Measurements from ENCODE around the gene ROR2. TPM values are rescaled to one million over a fixed set of nuclear protein-coding genes. Genes with fewer than 3 reads are reported as not detected.

Gene ROR2
- total and polyA plus RNA-seq, 9 donors, result 2.1 to 9.4 (median 4.6) TPM

DNA sequence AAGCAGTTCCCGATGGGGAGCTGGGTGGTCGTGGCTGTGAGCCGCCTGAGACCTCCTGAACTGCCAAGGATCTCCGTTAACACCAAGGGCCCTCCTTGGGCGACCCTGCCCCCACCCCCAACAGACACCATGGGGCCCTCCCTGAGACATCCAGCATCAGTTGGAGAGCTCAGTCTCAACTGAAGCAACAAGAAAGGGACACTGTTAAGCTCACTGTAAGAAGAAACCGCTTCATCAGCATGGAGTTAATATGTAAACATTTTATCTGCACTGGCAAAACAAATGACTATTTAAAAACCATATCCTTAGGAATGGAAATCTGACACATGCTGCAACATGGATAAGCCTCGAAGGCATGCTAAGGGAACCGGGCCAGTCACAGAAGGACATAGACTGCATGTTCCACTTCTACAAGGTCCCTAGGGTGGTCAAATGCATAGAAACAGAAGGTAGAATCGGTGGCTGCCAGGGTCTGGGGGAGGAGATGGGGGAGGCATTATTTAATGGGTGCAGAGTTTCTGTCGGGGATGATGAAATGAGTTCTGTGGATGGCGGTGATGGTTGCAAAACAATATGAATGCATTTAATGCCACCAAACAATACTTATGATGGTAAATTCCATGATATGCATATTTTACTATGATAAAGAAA lies 47.4 kb downstream of the ROR2 start:
- Histone ChIP-seq H3K4me1 (ENCODE audit: control insufficient read depth, insufficient read depth, low read length) (peaks cover 44% of the 10 kb centered on the region), H3K36me3 (ENCODE audit: control insufficient read depth, insufficient read depth, low read length) (no peaks in the 10 kb centered on the region), H3K27me3 (ENCODE audit: control insufficient read depth, insufficient read depth, low read length) (peaks cover 3% of the 10 kb centered on the region), H3K27ac (ENCODE audit: low read length) (no peak overlapping the region), H3K4me3 (ENCODE audit: low read length) (no peak overlapping the region), H3K9me3 (replicated peaks; ENCODE audit: control insufficient read depth, low read depth, low read length) (no peaks in the 10 kb centered on the region)
- no peak for DNase-seq
- 21% methylated on average over 3 of the region's 11 CpGs for WGBS (ENCODE audit: insufficient coverage)

GRCh38 chr9:91900797-91901177 lies 49.2 kb downstream of the ROR2 start:
- DNase-seq, result peak; percentile 48
- H3K9me3 ChIP-seq (replicated peaks; ENCODE audit: control insufficient read depth, low read depth, low read length), result no peaks in the 10 kb centered on the region
- H3K27me3 ChIP-seq (ENCODE audit: control insufficient read depth, insufficient read depth, low read length), result no peaks in the 10 kb centered on the region
- H3K4me3 ChIP-seq (ENCODE audit: low read length), result no peak overlapping the region
- peak overlapping the region; percentile 14 for H3K27ac ChIP-seq (ENCODE audit: low read length)
- no peaks in the 10 kb centered on the region for H3K36me3 ChIP-seq (ENCODE audit: control insufficient read depth, insufficient read depth, low read length)
- H3K4me1 ChIP-seq (ENCODE audit: control insufficient read depth, insufficient read depth, low read length), result peaks cover 43% of the 10 kb centered on the region
- no CpG with 5 or more reads among the region's 3 CpGs for WGBS (ENCODE audit: insufficient coverage)

- no peak overlapping the region for H3K27ac ChIP-seq (ENCODE audit: low read length)
Observed at GRCh38 chr9:91900055-91900796, 49.8 kb downstream of the ROR2 start.

GRCh38 chr9:91899594-91899993 lies 50.4 kb downstream of the ROR2 start:
- DNase-seq, result no peak
- WGBS (ENCODE audit: insufficient coverage), result 75% methylated on average over 6 of the region's 9 CpGs
- Histone ChIP-seq H3K36me3 (ENCODE audit: control insufficient read depth, insufficient read depth, low read length) (no peaks in the 10 kb centered on the region), H3K9me3 (replicated peaks; ENCODE audit: control insufficient read depth, low read depth, low read length) (no peaks in the 10 kb centered on the region), H3K4me3 (ENCODE audit: low read length) (no peak overlapping the region), H3K4me1 (ENCODE audit: control insufficient read depth, insufficient read depth, low read length) (peaks cover 43% of the 10 kb centered on the region), H3K27ac (ENCODE audit: low read length) (no peak overlapping the region), H3K27me3 (ENCODE audit: control insufficient read depth, insufficient read depth, low read length) (no peaks in the 10 kb centered on the region)

More at GRCh38 chr9:91900055-91900796, 49.8 kb downstream of the ROR2 start:
- Histone ChIP-seq H3K27me3 (ENCODE audit: control insufficient read depth, insufficient read depth, low read length) (no peaks in the 10 kb centered on the region), H3K4me3 (ENCODE audit: low read length) (no peak overlapping the region), H3K4me1 (ENCODE audit: control insufficient read depth, insufficient read depth, low read length) (peaks cover 43% of the 10 kb centered on the region), H3K9me3 (replicated peaks; ENCODE audit: control insufficient read depth, low read depth, low read length) (no peaks in the 10 kb centered on the region), H3K36me3 (ENCODE audit: control insufficient read depth, insufficient read depth, low read length) (no peaks in the 10 kb centered on the region)
- DNase-seq, result peak; percentile 62
- 11% methylated on average over 29 of the region's 32 CpGs for WGBS (ENCODE audit: insufficient coverage)

DNA sequence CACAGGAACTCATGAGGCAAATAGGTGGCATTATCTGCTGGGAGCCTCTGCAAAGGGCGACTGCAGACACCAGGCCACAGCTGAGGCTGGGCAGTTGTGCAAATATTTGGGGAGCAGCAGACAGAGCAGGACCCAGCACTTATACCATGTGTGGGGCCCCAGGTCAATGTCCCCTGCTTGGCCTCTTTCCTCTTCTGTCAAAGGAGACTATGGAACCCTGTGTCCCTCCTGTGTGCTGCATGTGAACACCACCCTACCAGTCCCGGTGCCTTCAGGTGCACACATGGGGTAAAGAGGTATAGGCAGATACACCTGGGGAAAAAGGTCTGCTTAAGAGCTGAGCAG lies 50.8 kb downstream of the ROR2 start:
- peaks cover 40% of the 10 kb centered on the region for H3K4me1 ChIP-seq (ENCODE audit: control insufficient read depth, insufficient read depth, low read length)
- DNase-seq, result no peak
- H3K9me3 ChIP-seq (replicated peaks; ENCODE audit: control insufficient read depth, low read depth, low read length), result no peaks in the 10 kb centered on the region
- no peak overlapping the region for H3K27ac ChIP-seq (ENCODE audit: low read length)
- H3K4me3 ChIP-seq (ENCODE audit: low read length), result no peak overlapping the region
- no peaks in the 10 kb centered on the region for H3K36me3 ChIP-seq (ENCODE audit: control insufficient read depth, insufficient read depth, low read length)
- WGBS (ENCODE audit: insufficient coverage), result 73% methylated on average over 2 of the region's 2 CpGs
- no peaks in the 10 kb centered on the region for H3K27me3 ChIP-seq (ENCODE audit: control insufficient read depth, insufficient read depth, low read length)

DNA sequence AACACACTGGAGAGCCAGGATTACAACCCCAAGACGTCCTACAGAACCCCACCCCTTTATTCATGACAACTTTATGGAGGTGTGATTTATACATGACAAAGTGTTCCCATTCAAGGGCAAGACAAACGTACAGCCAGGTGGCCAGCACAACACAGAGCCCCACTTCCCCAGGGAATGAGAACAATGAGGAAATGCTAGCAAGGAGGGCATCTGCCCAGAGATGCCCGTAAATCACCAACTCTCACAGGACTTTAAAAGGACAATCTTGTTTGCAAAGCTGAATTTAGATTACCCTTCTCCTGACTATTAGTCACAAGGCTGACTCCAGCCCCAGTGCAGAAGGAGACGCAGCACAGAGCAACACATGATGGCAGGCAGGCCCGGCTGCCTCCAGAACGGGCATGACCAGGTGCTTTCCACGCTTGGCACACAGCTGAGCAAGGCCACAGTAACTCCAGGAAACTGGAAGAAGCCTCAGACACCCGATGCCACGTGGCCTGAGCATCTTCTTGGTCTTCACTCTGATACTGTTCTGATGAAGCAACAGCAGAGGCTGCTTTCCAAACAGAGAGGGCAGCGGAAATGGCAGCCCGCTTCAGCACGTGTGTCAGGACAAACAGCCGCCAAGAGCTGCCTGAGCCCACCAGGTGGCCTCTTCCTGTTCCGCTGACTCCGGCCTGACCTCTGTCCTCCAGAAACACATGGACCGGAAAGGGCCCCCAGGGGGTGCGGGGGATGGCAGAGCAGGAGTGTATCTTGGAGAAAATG lies 51.4 kb downstream of the ROR2 start:
- H3K27ac ChIP-seq (ENCODE audit: low read length), result no peak overlapping the region
- H3K9me3 ChIP-seq (replicated peaks; ENCODE audit: control insufficient read depth, low read depth, low read length), result no peaks in the 10 kb centered on the region
- DNase-seq, result no peak
- no peaks in the 10 kb centered on the region for H3K36me3 ChIP-seq (ENCODE audit: control insufficient read depth, insufficient read depth, low read length)
- H3K27me3 ChIP-seq (ENCODE audit: control insufficient read depth, insufficient read depth, low read length), result no peaks in the 10 kb centered on the region
- WGBS (ENCODE audit: insufficient coverage), result 37% methylated on average over 12 of the region's 17 CpGs
- H3K4me1 ChIP-seq (ENCODE audit: control insufficient read depth, insufficient read depth, low read length), result peaks cover 38% of the 10 kb centered on the region
- no peak overlapping the region for H3K4me3 ChIP-seq (ENCODE audit: low read length)

DNA sequence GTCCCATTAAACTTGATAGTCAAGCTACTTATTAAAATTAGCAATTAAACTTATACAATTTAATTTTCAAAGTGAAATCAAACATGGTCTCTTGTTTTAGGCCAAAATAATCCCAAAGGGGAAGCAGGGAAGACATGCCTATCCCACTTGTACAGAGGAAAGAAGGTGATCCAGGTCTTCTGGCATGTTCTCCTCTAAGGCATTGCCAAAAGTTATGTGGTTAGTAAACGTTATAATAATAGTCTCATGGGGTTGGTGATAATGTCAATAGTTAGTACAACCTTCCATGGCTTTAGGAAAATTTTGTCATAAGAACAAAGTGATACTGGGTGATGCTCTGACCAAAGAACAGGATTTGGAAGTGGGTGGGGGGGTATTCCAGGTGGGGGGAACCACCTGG lies 52.8 kb downstream of the ROR2 start:
- no peaks in the 10 kb centered on the region for H3K9me3 ChIP-seq (replicated peaks; ENCODE audit: control insufficient read depth, low read depth, low read length)
- WGBS (ENCODE audit: insufficient coverage), result no CpG with 5 or more reads among the region's 1 CpG
- peaks cover 32% of the 10 kb centered on the region for H3K4me1 ChIP-seq (ENCODE audit: control insufficient read depth, insufficient read depth, low read length)
- no peak overlapping the region for H3K4me3 ChIP-seq (ENCODE audit: low read length)
- no peak overlapping the region for H3K27ac ChIP-seq (ENCODE audit: low read length)
- no peak for DNase-seq
- no peaks in the 10 kb centered on the region for H3K27me3 ChIP-seq (ENCODE audit: control insufficient read depth, insufficient read depth, low read length)
- H3K36me3 ChIP-seq (ENCODE audit: control insufficient read depth, insufficient read depth, low read length), result no peaks in the 10 kb centered on the region

- no peak overlapping the region for H3K27ac ChIP-seq (ENCODE audit: low read length)
- no peak overlapping the region for H3K4me3 ChIP-seq (ENCODE audit: low read length)
- no peaks in the 10 kb centered on the region for H3K27me3 ChIP-seq (ENCODE audit: control insufficient read depth, insufficient read depth, low read length)
- WGBS (ENCODE audit: insufficient coverage), result no CpG with 5 or more reads among the region's 11 CpGs
- H3K9me3 ChIP-seq (replicated peaks; ENCODE audit: control insufficient read depth, low read depth, low read length), result no peaks in the 10 kb centered on the region
- H3K36me3 ChIP-seq (ENCODE audit: control insufficient read depth, insufficient read depth, low read length), result no peaks in the 10 kb centered on the region
- peaks cover 31% of the 10 kb centered on the region for H3K4me1 ChIP-seq (ENCODE audit: control insufficient read depth, insufficient read depth, low read length)
- DNase-seq, result peak; percentile 51
Observed at GRCh38 chr9:91896513-91897121, 53.4 kb downstream of the ROR2 start.

DNA sequence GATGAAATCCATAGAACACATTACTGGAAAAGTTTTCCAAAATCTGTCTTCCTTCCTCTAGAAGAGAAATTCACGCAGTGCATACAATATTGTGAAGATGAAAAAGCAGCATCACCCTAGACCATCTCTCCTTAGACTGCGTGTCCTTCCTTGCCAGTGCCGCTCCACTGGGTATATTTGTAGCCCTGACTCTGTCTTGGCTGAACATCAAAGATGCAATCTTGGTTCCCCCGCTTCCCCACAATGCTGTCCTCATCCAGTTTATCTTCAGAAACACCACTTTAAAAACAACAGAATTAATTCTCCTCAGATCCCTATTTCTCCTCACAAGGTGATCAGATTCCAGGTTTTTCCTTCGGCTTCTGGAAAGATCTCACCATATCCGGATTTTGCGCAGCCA lies 53.9 kb downstream of the ROR2 start:
- 62% methylated on average over 6 of the region's 7 CpGs for WGBS (ENCODE audit: insufficient coverage)
- peaks cover 31% of the 10 kb centered on the region for H3K4me1 ChIP-seq (ENCODE audit: control insufficient read depth, insufficient read depth, low read length)

GRCh38 chr9:91894536-91894935 lies 55.5 kb downstream of the ROR2 start:
- Histone ChIP-seq H3K9me3 (replicated peaks; ENCODE audit: control insufficient read depth, low read depth, low read length) (no peaks in the 10 kb centered on the region), H3K36me3 (ENCODE audit: control insufficient read depth, insufficient read depth, low read length) (no peaks in the 10 kb centered on the region), H3K4me3 (ENCODE audit: low read length) (no peak overlapping the region), H3K27ac (ENCODE audit: low read length) (no peak overlapping the region), H3K27me3 (ENCODE audit: control insufficient read depth, insufficient read depth, low read length) (no peaks in the 10 kb centered on the region), H3K4me1 (ENCODE audit: control insufficient read depth, insufficient read depth, low read length) (peaks cover 20% of the 10 kb centered on the region)
- no CpG with 5 or more reads among the region's 1 CpG for WGBS (ENCODE audit: insufficient coverage)
- DNase-seq, result no peak

More for the DNA sequence above, 53.9 kb downstream of the ROR2 start:
- Histone ChIP-seq H3K9me3 (replicated peaks; ENCODE audit: control insufficient read depth, low read depth, low read length) (no peaks in the 10 kb centered on the region), H3K4me3 (ENCODE audit: low read length) (no peak overlapping the region), H3K27ac (ENCODE audit: low read length) (no peak overlapping the region), H3K27me3 (ENCODE audit: control insufficient read depth, insufficient read depth, low read length) (no peaks in the 10 kb centered on the region), H3K36me3 (ENCODE audit: control insufficient read depth, insufficient read depth, low read length) (no peaks in the 10 kb centered on the region)
- no peak for DNase-seq

Data from muscle of leg (tissue), 11 donors.